HTR-8/SVneo (cell line): Measurements from ENCODE around the gene GNPTAB.

Experiments
- DNase-seq: peaks from one replicate; pipeline ENCODE4 v3.0.0; 2011; ENCODE audit warnings: low spot score, mixed read lengths; ENCODE audit not compliant: insufficient read length
- FAIRE-seq: peaks from 2 replicates; lab custom pipeline; 2011; peaks lifted over from hg19 to GRCh38; lab: Jason Lieb, UNC

GNPTAB gene

DNA sequence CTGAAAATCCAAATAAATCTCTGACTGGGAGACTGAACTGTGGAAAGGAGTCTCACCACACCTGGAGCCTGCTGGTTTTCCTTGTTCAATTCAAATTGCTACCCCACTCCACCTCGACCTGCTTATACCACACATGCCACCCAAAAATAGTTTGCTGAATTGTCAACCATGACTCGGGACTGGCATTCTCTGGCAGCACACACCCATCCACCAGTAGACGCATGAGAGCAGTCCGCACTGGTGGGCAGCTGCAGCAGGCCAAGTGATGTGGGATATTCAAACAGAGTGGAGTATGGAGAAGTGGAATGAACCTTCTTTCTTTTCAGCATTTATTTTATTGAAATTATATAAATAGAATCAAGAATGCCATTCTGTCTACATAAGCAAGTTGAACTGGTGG, 52.8 kb downstream of the GNPTAB start:
- FAIRE-seq (no peak), DNase-seq (no peak)

DNA sequence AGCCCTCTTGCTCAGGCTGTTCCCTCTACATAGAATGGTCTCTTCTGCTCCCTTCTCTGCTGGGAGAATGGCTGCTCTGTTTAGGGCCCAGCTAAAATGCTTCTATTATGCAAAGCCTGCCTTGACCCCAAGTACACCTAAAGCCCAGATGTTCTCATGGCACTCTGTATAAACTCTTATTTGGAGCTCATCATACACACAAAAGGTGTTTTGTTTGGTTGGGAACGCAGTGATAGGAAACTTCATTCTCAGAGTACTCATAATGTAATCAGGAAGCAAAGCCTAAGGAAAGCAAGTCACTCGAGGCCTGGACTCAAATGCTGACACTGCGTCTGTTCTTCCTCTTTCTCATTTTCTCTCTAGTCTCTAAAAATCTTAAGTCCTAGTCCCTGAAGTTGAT, 53.3 kb downstream of the GNPTAB start:
- FAIRE-seq (no peak), DNase-seq (no peak)

- DNase-seq (no peak), FAIRE-seq (no peak)
These were observed 54.9 kb downstream of the GNPTAB start for GRCh38 chr12:101775816-101776215.

DNA sequence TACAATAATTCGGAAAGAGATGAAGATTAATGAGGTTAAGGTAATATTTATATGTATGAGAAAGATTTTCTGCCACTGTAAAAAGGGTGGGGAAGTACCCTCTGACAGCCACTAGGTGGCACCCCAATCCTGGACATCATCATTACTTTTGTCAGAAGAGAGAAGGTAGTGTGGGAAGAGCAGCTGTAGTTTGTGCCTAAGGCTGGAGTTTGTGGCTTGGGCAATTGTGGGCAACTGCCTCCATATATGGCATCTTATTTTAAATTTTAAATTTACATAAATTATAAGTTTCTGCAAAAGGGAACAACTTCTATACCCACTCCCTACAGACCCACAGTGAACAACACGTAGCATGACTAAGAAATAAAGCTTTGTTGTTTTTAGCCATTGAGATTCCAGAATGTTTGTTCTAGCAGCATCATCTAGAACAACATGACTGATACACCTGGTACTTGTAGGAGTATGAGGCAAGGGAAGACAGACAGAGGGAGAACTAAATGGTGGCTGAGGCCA, 57.1 kb downstream of the GNPTAB start:
- FAIRE-seq: no peak
- peak; percentile 73 for DNase-seq

DNA sequence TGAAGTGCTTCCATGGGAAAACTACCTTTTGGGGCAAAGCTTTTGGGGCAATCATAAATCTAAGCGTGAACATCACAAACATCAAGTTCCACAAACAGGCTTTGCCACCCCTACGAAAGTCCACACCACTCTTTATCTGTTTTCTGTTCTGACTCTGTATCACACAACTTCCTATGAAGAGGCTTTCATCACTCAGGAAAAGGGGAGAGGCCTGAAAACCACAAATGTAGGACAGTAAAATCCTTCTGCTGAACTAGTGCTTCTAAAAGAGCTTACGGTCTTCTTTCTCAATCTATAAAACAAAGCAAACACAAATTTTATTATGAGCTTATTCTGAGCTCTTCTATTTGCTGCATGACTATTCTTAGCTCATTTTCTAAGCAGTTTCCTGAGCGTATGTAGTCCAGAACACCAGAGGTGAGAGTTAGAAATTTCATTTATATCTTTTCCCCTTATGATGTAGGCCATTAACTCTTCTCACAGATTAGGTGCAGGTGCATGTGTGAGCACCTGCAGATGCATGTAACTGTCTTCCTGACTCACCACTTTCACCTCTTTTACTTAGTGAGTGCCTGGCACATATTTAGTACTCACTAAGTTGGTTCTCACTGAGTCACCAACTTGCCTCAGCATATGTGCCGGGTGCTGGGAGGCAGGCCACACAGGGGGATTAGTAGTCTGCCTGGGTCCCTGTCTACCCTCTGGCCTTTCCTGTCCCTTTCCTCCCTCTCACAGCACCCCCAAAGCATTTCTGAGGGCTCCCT, 58.6 kb downstream of the GNPTAB start:
- DNase-seq: no peak
- FAIRE-seq: no peak

- no peak for FAIRE-seq
- DNase-seq: no peak
These were observed 60.9 kb downstream of the GNPTAB start for GRCh38 chr12:101769865-101770264.

- no peak for FAIRE-seq
- no peak for DNase-seq
These were observed 62.0 kb downstream of the GNPTAB start for GRCh38 chr12:101768781-101769180.

- FAIRE-seq: no peak
These were observed 63.2 kb downstream of the GNPTAB start for GRCh38 chr12:101767537-101767936.

DNA sequence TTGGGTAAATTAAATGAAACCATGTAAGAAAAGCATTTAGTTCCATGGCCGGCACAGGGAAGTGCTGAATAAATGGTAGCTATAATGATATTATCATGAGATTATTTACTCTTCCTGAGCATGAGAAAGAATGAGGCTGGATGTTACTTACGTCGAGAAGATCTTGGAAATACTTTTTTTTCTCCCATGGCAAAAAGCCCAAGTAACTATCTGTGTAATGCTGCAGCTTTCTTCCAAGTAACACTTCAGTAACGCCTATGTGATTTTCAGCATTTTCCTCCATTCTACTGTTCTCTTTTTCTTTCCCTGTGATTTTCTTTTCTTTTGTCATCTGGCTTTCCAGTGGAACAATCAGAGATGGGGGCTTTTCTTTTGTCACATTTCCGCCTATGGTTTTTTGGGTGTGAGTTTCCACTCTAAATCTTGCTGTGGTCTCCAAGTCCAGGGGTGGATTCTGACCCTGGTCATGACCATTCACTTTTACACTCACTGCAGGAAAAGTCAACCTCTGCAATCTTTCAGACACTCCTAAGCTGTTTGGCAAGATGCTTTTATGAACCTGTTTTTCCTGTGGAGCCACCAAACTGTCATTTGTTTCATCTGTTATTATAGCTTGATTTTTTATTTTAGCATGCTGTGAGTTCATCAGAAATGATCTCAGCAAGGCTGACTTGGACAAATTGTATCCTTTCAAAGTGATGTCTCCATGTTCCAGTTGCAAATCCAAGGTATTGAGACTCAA, 66.5 kb downstream of the GNPTAB start:
- FAIRE-seq (no peak), DNase-seq (no peak)

More at GRCh38 chr12:101767537-101767936, 63.2 kb downstream of the GNPTAB start:
- no peak for DNase-seq

GRCh38 chr12:101763246-101763931, 67.4 kb downstream of the GNPTAB start:
- DNase-seq (no peak), FAIRE-seq (no peak)

DNA sequence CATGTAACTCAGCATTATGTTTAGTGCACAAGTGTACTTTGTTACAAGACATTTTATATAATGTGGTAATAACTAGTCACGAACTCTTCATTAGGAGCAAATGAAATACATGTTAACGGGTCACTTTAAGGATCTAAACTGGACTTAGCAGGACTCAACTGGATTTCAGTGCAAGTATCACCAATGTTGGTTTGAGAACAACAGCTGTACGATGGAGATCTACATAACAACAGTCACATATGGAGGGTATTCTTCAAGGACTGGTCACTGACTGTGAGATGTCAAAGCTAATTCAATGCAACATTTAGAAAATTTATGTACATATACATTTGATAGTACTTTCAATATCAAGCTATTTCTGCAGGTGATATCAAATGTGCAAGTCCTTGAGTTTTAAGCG, 69.0 kb downstream of the GNPTAB start:
- FAIRE-seq: no peak
- no peak for DNase-seq

DNA sequence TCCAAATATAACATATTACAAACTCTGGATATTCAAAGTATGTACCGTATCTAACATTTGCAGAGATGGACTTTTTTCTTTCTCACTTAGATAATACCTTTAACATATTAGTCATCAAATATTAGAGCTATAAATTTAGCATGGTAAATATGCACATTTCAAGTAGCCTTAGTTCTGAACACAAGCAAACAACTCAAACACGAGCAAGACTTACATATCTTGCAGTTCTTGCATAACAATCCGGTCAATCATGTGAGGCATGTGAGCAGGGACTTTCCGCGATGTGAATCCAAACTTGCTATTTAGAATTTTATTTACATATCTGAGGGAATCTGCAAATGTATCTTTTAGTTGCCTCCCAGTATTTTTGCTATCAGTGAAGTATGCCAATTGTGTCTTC, 69.4 kb downstream of the GNPTAB start:
- FAIRE-seq (no peak), DNase-seq (no peak)

- FAIRE-seq: no peak
- peak; percentile 50 for DNase-seq
These were observed 71.2 kb downstream of the GNPTAB start for GRCh38 chr12:101759396-101760047.

- DNase-seq: no peak
These were observed 80.6 kb downstream of the GNPTAB start for GRCh38 chr12:101750152-101750551.

GRCh38 chr12:101749657-101750056, 81.1 kb downstream of the GNPTAB start:
- FAIRE-seq: no peak

More at GRCh38 chr12:101750152-101750551, 80.6 kb downstream of the GNPTAB start:
- FAIRE-seq: no peak

DNA sequence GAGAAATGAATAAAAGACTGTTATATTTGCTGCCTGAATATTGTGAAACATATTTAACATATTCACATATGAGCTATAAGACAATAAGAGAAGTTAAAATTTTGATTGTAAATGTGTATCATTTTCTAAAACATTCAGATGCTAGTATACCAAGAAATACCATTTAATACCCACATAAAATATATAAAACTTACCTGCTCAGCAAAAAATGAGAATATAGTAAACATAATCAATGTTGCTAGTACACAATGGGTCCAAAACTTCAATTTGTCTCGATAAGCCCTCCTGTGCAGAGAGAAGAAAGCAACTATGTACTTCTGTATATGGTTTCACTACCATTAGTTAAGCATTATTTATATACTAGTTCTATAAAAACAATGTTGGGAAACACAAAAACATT, 81.9 kb downstream of the GNPTAB start:
- FAIRE-seq: no peak
- DNase-seq: no peak

More at GRCh38 chr12:101749657-101750056, 81.1 kb downstream of the GNPTAB start:
- no peak for DNase-seq

DNA sequence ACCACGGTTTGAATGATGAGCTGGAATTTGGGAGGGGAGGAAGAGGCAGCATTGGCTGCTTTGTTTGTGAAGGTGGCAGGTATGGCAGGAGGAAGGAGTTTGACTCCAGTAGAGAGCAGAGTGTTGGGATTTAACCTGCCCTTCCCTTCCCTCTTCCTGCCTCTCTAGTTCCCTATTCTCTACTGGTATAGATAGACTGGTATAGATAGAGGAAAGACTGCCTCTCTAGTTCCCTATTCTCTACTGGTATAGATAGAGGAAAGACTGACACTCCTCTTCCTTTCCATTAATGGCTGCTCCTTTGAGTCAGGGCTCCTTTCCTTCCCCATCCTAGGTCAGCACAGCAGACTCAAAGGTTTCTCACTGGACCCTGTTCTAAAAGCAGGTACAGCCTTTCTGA, 83.1 kb downstream of the GNPTAB start:
- FAIRE-seq (no peak), DNase-seq (no peak)

DNA sequence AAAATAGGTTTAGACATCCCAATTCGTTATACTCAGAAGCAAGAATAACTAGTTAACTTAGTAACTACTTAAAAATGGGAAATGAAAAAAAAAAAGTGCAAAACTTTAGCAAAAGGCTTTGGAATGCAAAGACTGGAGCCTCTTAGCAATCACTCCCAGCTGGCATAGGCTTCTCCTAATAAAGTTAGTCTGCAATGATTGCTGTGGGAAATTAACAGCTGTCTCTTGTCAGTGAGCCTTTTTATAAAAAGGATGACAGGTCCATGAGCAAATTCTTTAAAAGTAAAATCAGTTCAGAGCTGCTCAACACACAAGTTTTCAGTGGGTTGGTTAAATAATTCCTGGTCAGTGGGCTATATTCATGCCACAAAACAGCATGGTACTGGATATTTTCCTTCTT, 84.1 kb downstream of the GNPTAB start:
- DNase-seq (no peak), FAIRE-seq (no peak)

DNA sequence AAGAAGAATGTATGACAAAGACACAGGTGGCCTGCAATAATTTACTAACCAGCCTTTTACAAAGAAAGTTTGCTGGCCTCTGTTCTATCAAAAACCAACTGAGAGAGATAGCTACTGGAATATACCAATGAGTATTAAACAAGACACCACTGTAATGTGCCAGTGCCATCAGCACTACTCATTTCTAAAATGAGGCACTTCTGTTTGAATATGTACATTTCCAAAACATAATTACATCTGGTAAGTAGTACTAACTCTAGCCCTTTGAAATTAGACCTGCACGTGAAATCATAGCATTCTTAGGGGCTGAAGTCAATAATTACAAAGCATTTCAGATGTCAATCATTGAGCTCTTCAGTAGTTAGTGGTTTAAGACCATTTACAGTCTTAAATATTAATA, 84.6 kb downstream of the GNPTAB start:
- FAIRE-seq: no peak

GRCh38 chr12:101745481-101745880, 85.3 kb downstream of the GNPTAB start:
- FAIRE-seq: no peak

More for the DNA sequence above, 84.6 kb downstream of the GNPTAB start:
- DNase-seq: no peak

More at GRCh38 chr12:101745481-101745880, 85.3 kb downstream of the GNPTAB start:
- no peak for DNase-seq
